ENCODE data around the gene TANGO2. TPM values are rescaled to one million over a fixed set of nuclear protein-coding genes. Genes with fewer than 3 reads are reported as not detected.

The TANGO2 gene
- total and polyA plus RNA-seq, 10 of the 15 experiments (the other 5 are each of a cell fraction or from before 2014, with no cell fraction given): 4.0 to 24.8 (median 20.9) TPM

- in situ Hi-C loops (cut with MboI) (no loop called here), intact Hi-C loops (cut with micrococcal nuclease; ENCODE audit: unreplicated experiment) (no loop called here)
- no peaks in the 10 kb centered on the region for H3K79me2 ChIP-seq (ENCODE audit: control insufficient read depth, insufficient read depth, low read length)
- no peak overlapping the region for H3K4me3 ChIP-seq
- H3K27me3 ChIP-seq (replicated peaks in 1 of 2; ENCODE audit: control insufficient read depth in 2 of 2, insufficient read depth in 2 of 2, low read length in 1 of 2): no peaks in the 10 kb centered on the region
- H3K9me3 ChIP-seq (replicated peaks; ENCODE audit: control insufficient read depth, insufficient read depth, low read length): no peaks in the 10 kb centered on the region
- H2AFZ ChIP-seq (ENCODE audit: control insufficient read depth, low read depth, low read length): no peak overlapping the region
- ChIA-PET RAD21 (ENCODE audit: unreplicated experiment) (no interaction called here), CTCF (no interaction called here), SMC1A (ENCODE audit: uncharacterized antibody, unreplicated experiment) (no interaction called here), POLR2A (no interaction called here)
- H3K27ac ChIP-seq (ENCODE audit: control insufficient read depth, insufficient read depth): no peak overlapping the region
- no peak overlapping the region for H3K4me2 ChIP-seq (ENCODE audit: control insufficient read depth, insufficient read depth)
- no peak overlapping the region for H3K9ac ChIP-seq (ENCODE audit: control insufficient read depth, insufficient read depth, low read length)
- H4K20me1 ChIP-seq (ENCODE audit: control insufficient read depth, insufficient read depth): no peaks in the 10 kb centered on the region
- H3K36me3 ChIP-seq (ENCODE audit: control insufficient read depth in 2 of 2, insufficient read depth in 2 of 2, low read length in 1 of 2): peaks cover 0 to 7% of the 10 kb centered on the region in 2 experiments; a peak in 3 of 4 replicates
- H3K4me1 ChIP-seq (ENCODE audit: control insufficient read depth, insufficient read depth, low read length): no peaks in the 10 kb centered on the region
- 95% methylated on average over 27 of the region's 27 CpGs for WGBS (ENCODE audit: insufficient coverage, insufficient replicate concordance, low lambda C conversion rate, missing lambda C conversion rate)
- BruUV-seq (replicated peaks): no TSS peak
- ATAC-seq (no peak), DNase-seq (ENCODE audit: low read depth, low spot score) (no peak), FAIRE-seq (no peak)
- no peak for TF ChIP-seq CUX1 (IDR thresholded peaks at IDR 0.05; ENCODE audit: insufficient replicate concordance, low read depth, low read length)
- no peak for TF ChIP-seq HDGF (IDR thresholded peaks at IDR 0.05)
- TF ChIP-seq SRF (IDR thresholded peaks at IDR 0.05; ENCODE audit: low read depth in 2 of 2, low read length in 2 of 2): no peak
- TF ChIP-seq NFIC (IDR thresholded peaks at IDR 0.05; ENCODE audit: low read depth, low read length): no peak
- no peak for TF ChIP-seq KDM1A (IDR thresholded peaks at IDR 0.05; ENCODE audit: borderline replicate concordance)
- no peak for TF ChIP-seq MAX (IDR thresholded peaks at IDR 0.05; ENCODE audit: low read depth, low read length)
Measured at GRCh38 chr22:20063271-20064139, 42.6 kb downstream of the TANGO2 start.
